C4-2B (cell line): ENCODE data around the gene OXGR1.
A peak's percentile ranks its signal among the peaks of the same experiment; 100 is the strongest.
"Not testable (repeated sequence)": the region's sequence is repeated elsewhere in the genome, so short reads cannot be mapped to it uniquely, and the experiment has no call there.

Experiments
- H3K27ac ChIP-seq: fragments of 450-650 bp; 2 replicates; pipeline ENCODE4 v1.5.1; 2017
- CTCF ChIP-seq: fragments of 450-650 bp; conservative IDR thresholded peaks from 2 replicates; pipeline ENCODE4 v1.5.1; 2017; ENCODE audit warnings: mild to moderate bottlenecking
- ZFX ChIP-seq: fragments of 450-650 bp; IDR thresholded peaks from 2 replicates; pipeline ENCODE4 v1.6.1; 2017

Gene OXGR1

GRCh38 chr13:96994017-96994857, at the start of gene OXGR1:
TSS of gene OXGR1 (minus strand) at chr13:96994476. CDS start at chr13:96987759, 6,717 bp downstream.
- no peak within 1 kb of the TSS for H3K27ac ChIP-seq
- TF ChIP-seq CTCF (no peak), ZFX (no peak)

DNA sequence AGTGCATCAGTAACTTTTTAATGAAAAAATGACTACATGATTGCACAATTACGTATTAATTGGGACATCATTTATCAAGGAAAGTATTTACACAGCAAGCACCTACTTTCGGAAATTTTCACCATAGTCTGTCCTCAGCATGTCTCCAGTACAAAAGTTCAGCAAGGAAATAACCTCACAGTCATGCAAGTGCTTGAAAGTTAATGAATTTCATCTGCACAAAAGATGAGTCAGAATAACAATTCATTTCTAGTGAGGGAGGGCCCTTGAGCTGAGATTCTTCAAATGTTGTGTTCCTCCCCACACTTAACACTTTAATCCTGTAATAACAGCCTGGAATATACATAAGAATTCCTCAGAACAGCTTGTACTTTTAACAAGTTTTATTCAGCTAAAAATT, 49.0 kb upstream of the OXGR1 start:
- TF ChIP-seq CTCF (no peak), ZFX (no peak)
- no peak overlapping the region for H3K27ac ChIP-seq

DNA sequence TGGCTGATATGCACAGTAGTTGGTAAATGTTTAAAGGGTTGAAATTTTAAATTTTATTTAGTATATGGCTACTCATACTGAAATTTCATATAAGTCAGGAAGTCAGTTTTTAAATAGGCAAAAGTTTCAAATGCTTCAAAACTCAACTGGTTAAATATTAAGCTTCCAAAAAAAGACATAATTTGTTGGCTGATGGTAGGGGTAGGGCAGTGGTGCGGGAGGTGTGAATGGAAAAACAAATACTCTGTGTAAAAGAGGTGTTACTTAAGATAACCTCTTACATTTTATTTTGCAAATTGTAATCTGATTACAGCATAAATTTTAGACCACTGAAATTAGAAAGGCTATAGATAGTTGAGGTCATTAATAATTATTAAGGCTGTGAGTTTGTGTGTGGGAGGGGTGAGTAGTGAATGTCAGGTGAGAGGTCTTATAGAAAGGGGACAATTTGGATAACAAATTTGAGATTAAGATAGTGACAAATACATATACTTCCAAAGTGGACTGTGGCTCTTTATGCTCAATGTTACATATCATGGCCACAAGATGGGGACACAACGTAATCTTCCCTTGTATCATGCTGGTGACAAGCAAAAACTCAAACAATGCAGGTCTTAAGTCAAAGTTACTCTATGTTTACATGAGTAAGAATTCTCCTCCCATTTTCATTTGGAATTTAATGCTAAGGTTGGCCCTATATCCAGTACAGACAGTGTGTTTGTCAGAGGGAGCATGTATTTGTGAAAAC, 36.6 kb upstream of the OXGR1 start:
- TF ChIP-seq CTCF: peak; percentile 33
- no peak for TF ChIP-seq ZFX
- no peak overlapping the region for H3K27ac ChIP-seq

GRCh38 chr13:97028441-97029299, 34.4 kb upstream of the OXGR1 start:
- no peak overlapping the region for H3K27ac ChIP-seq

DNA sequence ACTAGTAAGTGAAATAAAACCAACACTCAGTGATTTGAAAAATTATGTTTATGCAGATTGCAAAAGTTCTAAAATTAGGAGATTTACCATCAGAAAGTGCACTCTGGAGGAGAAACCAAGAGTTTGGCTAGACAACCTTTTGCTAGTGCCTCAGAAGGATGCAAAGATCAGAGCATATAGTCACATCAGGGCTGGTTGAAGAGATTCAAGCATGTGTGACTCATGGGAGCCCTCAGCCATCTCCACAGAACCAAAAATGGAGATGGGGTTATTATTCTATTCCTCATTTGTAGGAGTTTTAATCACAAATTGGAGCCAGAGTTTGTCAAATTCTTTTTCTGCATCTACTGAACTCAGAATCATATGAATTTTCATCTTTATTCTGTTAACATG, 32.9 kb upstream of the OXGR1 start:
- no peak for TF ChIP-seq CTCF
- TF ChIP-seq ZFX: no peak

More at GRCh38 chr13:97028441-97029299, 34.4 kb upstream of the OXGR1 start:
- TF ChIP-seq ZFX (no peak), CTCF (peak; percentile 89)

GRCh38 chr13:97026531-97027161, 32.4 kb upstream of the OXGR1 start:
- H3K27ac ChIP-seq: no peak overlapping the region
- no peak for TF ChIP-seq CTCF
- no peak for TF ChIP-seq ZFX

More for the DNA sequence above, 32.9 kb upstream of the OXGR1 start:
- no peak overlapping the region for H3K27ac ChIP-seq

GRCh38 chr13:97023812-97024211, 29.5 kb upstream of the OXGR1 start:
- H3K27ac ChIP-seq: not testable (repeated sequence)
